ENCODE results near the gene SNRNP25. TPM values are rescaled to one million over a fixed set of nuclear protein-coding genes. Genes with fewer than 3 reads are reported as not detected.

The SNRNP25 gene
- total and polyA plus RNA-seq, 4 donors: 10.3 to 30.9 (median 20.9) TPM

GRCh38 chr16:63466-63865 lies 9.8 kb downstream of the SNRNP25 start:
- H3K27ac ChIP-seq (ENCODE audit: low read depth in 1 of 2, low read length in 1 of 2): no peak overlapping the region
- H3K9me3 ChIP-seq (ENCODE audit: control insufficient read depth in 4 of 4, insufficient read depth in 3 of 4, low read length in 3 of 4): no peaks in the 10 kb centered on the region
- H3K27me3 ChIP-seq (ENCODE audit: control insufficient read depth in 3 of 3, insufficient read depth in 3 of 3, low read length in 2 of 3): no peaks in the 10 kb centered on the region
- peaks cover 0 to 61% (median 24%) of the 10 kb centered on the region in 4 donors for H3K36me3 ChIP-seq (ENCODE audit: control insufficient read depth in 4 of 4, insufficient read depth in 4 of 4, low read length in 4 of 4)
- no peak overlapping the region for H3K9ac ChIP-seq (ENCODE audit: insufficient read depth in 1 of 2, low read length in 2 of 2)
- peaks cover 0 to 20% (median 8%) of the 10 kb centered on the region in 5 donors for H3K4me1 ChIP-seq (ENCODE audit: control insufficient read depth in 5 of 5, insufficient read depth in 5 of 5, low read length in 5 of 5)
- ATAC-seq (ENCODE audit: insufficient read depth, low FRiP score) (no peak), DNase-seq (no peak)
- H3K4me3 ChIP-seq: no peak overlapping the region
- 95 to 96% methylated on average over 15 to 16 of the region's 16 CpGs for WGBS, 2 donors
- no peak for TF ChIP-seq CTCF (IDR thresholded peaks at IDR 0.05; ENCODE audit: control extremely low read depth, extremely low read depth)

GRCh38 chr16:63998-64913 lies 10.6 kb downstream of the SNRNP25 start:
- Histone ChIP-seq H3K36me3 (ENCODE audit: control insufficient read depth in 4 of 4, insufficient read depth in 4 of 4, low read length in 4 of 4) (peaks cover 0 to 53% (median 21%) of the 10 kb centered on the region in 4 donors), H3K4me3 (no peak overlapping the region), H3K4me1 (ENCODE audit: control insufficient read depth in 5 of 5, insufficient read depth in 5 of 5, low read length in 5 of 5) (peaks cover 0 to 21% (median 11%) of the 10 kb centered on the region in 5 donors), H3K27me3 (ENCODE audit: control insufficient read depth in 3 of 3, insufficient read depth in 3 of 3, low read length in 2 of 3) (no peaks in the 10 kb centered on the region), H3K27ac (ENCODE audit: low read depth in 1 of 2, low read length in 1 of 2) (no peak overlapping the region), H3K9me3 (ENCODE audit: control insufficient read depth in 4 of 4, insufficient read depth in 3 of 4, low read length in 3 of 4) (no peaks in the 10 kb centered on the region), H3K9ac (ENCODE audit: insufficient read depth in 1 of 2, low read length in 2 of 2) (no peak overlapping the region)
- DNase-seq (no peak), ATAC-seq (ENCODE audit: insufficient read depth, low FRiP score) (no peak)
- TF ChIP-seq CTCF (IDR thresholded peaks at IDR 0.05; ENCODE audit: control extremely low read depth, extremely low read depth): no peak
- WGBS, 2 donors: 92% methylated on average over 25 of the region's 25 CpGs

- H3K9me3 ChIP-seq (ENCODE audit: control insufficient read depth in 4 of 4, insufficient read depth in 3 of 4, low read length in 3 of 4): no peaks in the 10 kb centered on the region
- peaks cover 0 to 21% (median 11%) of the 10 kb centered on the region in 5 donors for H3K4me1 ChIP-seq (ENCODE audit: control insufficient read depth in 5 of 5, insufficient read depth in 5 of 5, low read length in 5 of 5)
- TF ChIP-seq CTCF (IDR thresholded peaks at IDR 0.05; ENCODE audit: control extremely low read depth, extremely low read depth): no peak
- DNase-seq: no peak
- no peak overlapping the region for H3K4me3 ChIP-seq
- no peak overlapping the region for H3K9ac ChIP-seq (ENCODE audit: insufficient read depth in 1 of 2, low read length in 2 of 2)
- no peak for ATAC-seq (ENCODE audit: insufficient read depth, low FRiP score)
- H3K36me3 ChIP-seq (ENCODE audit: control insufficient read depth in 4 of 4, insufficient read depth in 4 of 4, low read length in 4 of 4): peaks cover 0 to 46% (median 18%) of the 10 kb centered on the region in 4 donors
- no peaks in the 10 kb centered on the region for H3K27me3 ChIP-seq (ENCODE audit: control insufficient read depth in 3 of 3, insufficient read depth in 3 of 3, low read length in 2 of 3)
- H3K27ac ChIP-seq (ENCODE audit: low read depth in 1 of 2, low read length in 1 of 2): no peak overlapping the region
- WGBS, 2 donors: 85 to 93% methylated on average over 9 of the region's 9 CpGs
These were observed 11.3 kb downstream of the SNRNP25 start for GRCh38 chr16:64914-65255.
